Measurements from ENCODE around the gene CCDC15. TPM values are rescaled to one million over a fixed set of nuclear protein-coding genes. Genes with fewer than 3 reads are reported as not detected.

The CCDC15 gene
- total RNA-seq, 1 experiment from 2014 or later: 8.6 TPM

DNA sequence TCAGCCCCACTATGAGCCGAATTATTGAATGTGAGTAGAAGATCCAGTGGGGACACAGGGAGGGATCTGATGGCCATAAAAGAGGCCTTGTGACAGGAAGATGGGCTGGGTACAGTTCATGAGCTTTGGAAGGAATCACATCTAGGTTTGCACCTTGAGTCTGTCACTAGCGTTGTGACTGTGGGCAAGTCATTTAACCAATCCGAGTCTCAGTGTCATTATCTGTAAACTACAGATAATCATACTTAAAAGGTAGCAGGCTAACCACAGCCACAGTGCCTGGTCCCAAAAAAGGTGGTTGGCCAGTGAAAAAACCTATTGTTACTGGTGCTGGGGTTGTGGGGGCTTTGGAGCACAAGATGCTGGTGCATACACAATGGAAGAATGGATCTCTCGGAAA lies 31.2 kb upstream of the CCDC15 start:
- Histone ChIP-seq H3K27ac (ENCODE audit: low read length) (no peak overlapping the region), H3K36me3 (ENCODE audit: low read depth, low read length) (no peaks in the 10 kb centered on the region), H3K9me3 (ENCODE audit: low read length) (no peaks in the 10 kb centered on the region), H3K9me2 (replicated peaks; ENCODE audit: low read length) (no peaks in the 10 kb centered on the region), H3K9ac (ENCODE audit: low read length) (no peak overlapping the region), H4K20me1 (ENCODE audit: low read length) (no peaks in the 10 kb centered on the region), H3K4me2 (ENCODE audit: low read length) (no peak overlapping the region), H3K4me3 (ENCODE audit: low read length) (no peak overlapping the region), H3F3A (ENCODE audit: low read length, unreplicated experiment) (no peaks in the 10 kb centered on the region), H2AFZ (ENCODE audit: low read length) (no peak overlapping the region), H3K79me2 (ENCODE audit: low read length) (no peaks in the 10 kb centered on the region), H3K27me3 (ENCODE audit: low read length) (no peaks in the 10 kb centered on the region), H3K4me1 (ENCODE audit: insufficient read depth, low read length) (no peaks in the 10 kb centered on the region)
- ATAC-seq (no peak), DNase-seq (no peak)
- POLR2A ChIA-PET (ENCODE audit: unreplicated experiment): no interaction called here
- TF ChIP-seq EZH2phosphoT487 (IDR thresholded peaks at IDR 0.05; ENCODE audit: borderline replicate concordance, low read length) (no peak), EZH2 (IDR thresholded peaks at IDR 0.05; ENCODE audit: low read length, unreplicated experiment) (no peak)
- TF ChIP-seq, protein P1, sequence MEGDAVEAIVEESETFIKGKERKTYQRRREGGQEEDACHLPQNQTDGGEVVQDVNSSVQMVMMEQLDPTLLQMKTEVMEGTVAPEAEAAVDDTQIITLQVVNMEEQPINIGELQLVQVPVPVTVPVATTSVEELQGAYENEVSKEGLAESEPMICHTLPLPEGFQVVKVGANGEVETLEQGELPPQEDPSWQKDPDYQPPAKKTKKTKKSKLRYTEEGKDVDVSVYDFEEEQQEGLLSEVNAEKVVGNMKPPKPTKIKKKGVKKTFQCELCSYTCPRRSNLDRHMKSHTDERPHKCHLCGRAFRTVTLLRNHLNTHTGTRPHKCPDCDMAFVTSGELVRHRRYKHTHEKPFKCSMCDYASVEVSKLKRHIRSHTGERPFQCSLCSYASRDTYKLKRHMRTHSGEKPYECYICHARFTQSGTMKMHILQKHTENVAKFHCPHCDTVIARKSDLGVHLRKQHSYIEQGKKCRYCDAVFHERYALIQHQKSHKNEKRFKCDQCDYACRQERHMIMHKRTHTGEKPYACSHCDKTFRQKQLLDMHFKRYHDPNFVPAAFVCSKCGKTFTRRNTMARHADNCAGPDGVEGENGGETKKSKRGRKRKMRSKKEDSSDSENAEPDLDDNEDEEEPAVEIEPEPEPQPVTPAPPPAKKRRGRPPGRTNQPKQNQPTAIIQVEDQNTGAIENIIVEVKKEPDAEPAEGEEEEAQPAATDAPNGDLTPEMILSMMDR (conservative IDR thresholded peaks at IDR 0.05; ENCODE audit: low read depth, low read length): no peak
- CTCF ChIA-PET: no interaction called here
- no TSS peak for BruUV-seq (replicated peaks)
- intact Hi-C loops (cut with micrococcal nuclease): no loop called here

DNA sequence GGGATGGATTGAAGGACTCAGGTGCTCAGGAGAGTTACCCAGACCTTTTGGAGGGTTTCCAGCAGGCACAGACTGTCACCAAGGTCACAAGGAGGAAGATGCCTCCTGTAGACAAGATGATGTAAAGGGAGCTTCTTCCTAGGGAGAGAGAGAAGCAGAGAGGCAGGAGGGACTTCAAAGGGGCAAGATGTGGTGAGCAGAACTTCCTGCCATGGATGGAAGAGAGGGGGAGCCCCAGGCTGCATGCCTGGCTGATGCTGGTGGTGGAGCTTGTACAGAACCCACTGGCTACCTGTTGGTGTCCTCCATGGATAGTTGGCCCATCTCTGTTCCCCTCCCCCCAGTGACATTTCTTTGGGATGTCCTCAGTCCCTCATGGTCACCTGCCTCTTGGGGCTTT lies 30.7 kb upstream of the CCDC15 start:
- Histone ChIP-seq H3F3A (ENCODE audit: low read length, unreplicated experiment) (no peaks in the 10 kb centered on the region), H3K4me1 (ENCODE audit: insufficient read depth, low read length) (no peaks in the 10 kb centered on the region), H3K79me2 (ENCODE audit: low read length) (no peaks in the 10 kb centered on the region), H2AFZ (ENCODE audit: low read length) (no peak overlapping the region), H3K9me2 (replicated peaks; ENCODE audit: low read length) (no peaks in the 10 kb centered on the region), H3K27me3 (ENCODE audit: low read length) (no peaks in the 10 kb centered on the region), H3K36me3 (ENCODE audit: low read depth, low read length) (no peaks in the 10 kb centered on the region), H3K4me2 (ENCODE audit: low read length) (no peak overlapping the region), H3K9me3 (ENCODE audit: low read length) (no peaks in the 10 kb centered on the region), H3K4me3 (ENCODE audit: low read length) (no peak overlapping the region), H4K20me1 (ENCODE audit: low read length) (no peaks in the 10 kb centered on the region), H3K9ac (ENCODE audit: low read length) (no peak overlapping the region), H3K27ac (ENCODE audit: low read length) (no peak overlapping the region)
- BruUV-seq (replicated peaks): no TSS peak
- intact Hi-C loops (cut with micrococcal nuclease): no loop called here
- ATAC-seq (no peak), DNase-seq (no peak)
- no peak for TF ChIP-seq EZH2 (IDR thresholded peaks at IDR 0.05; ENCODE audit: low read length, unreplicated experiment)
- ChIA-PET POLR2A (ENCODE audit: unreplicated experiment) (no interaction called here), CTCF (no interaction called here)

- TF ChIP-seq EZH2 (IDR thresholded peaks at IDR 0.05; ENCODE audit: low read length, unreplicated experiment) (no peak), EZH2phosphoT487 (IDR thresholded peaks at IDR 0.05; ENCODE audit: borderline replicate concordance, low read length) (no peak)
- TF ChIP-seq, protein P1 (conservative IDR thresholded peaks at IDR 0.05; ENCODE audit: low read depth, low read length): no peak
- ATAC-seq: no peak
- no peaks in the 10 kb centered on the region for H3K79me2 ChIP-seq (ENCODE audit: low read length)
- no peaks in the 10 kb centered on the region for H3K27me3 ChIP-seq (ENCODE audit: low read length)
- no peaks in the 10 kb centered on the region for H3K9me2 ChIP-seq (replicated peaks; ENCODE audit: low read length)
- no peaks in the 10 kb centered on the region for H3K9me3 ChIP-seq (ENCODE audit: low read length)
- H2AFZ ChIP-seq (ENCODE audit: low read length): no peak overlapping the region
- no peak overlapping the region for H3K4me2 ChIP-seq (ENCODE audit: low read length)
- BruUV-seq (replicated peaks): no TSS peak
- H3K9ac ChIP-seq (ENCODE audit: low read length): no peak overlapping the region
- H3K27ac ChIP-seq (ENCODE audit: low read length): no peak overlapping the region
- H3K36me3 ChIP-seq (ENCODE audit: low read depth, low read length): no peaks in the 10 kb centered on the region
- H3K4me3 ChIP-seq (ENCODE audit: low read length): no peak overlapping the region
- no peaks in the 10 kb centered on the region for H3K4me1 ChIP-seq (ENCODE audit: insufficient read depth, low read length)
- ChIA-PET CTCF (no interaction called here), POLR2A (ENCODE audit: unreplicated experiment) (no interaction called here)
- no peaks in the 10 kb centered on the region for H3F3A ChIP-seq (ENCODE audit: low read length, unreplicated experiment)
- H4K20me1 ChIP-seq (ENCODE audit: low read length): no peaks in the 10 kb centered on the region
- intact Hi-C loops (cut with micrococcal nuclease): no loop called here
- DNase-seq: no peak
Measured at GRCh38 chr11:124928942-124929665, 24.9 kb upstream of the CCDC15 start.

Measured in PC-3 (cell line).